ENCODE measurements around the gene SNX11.
"Not testable (repeated sequence)": the region's sequence is repeated elsewhere in the genome, so short reads cannot be mapped to it uniquely, and the experiment has no call there.

SNX11 gene, protein sequence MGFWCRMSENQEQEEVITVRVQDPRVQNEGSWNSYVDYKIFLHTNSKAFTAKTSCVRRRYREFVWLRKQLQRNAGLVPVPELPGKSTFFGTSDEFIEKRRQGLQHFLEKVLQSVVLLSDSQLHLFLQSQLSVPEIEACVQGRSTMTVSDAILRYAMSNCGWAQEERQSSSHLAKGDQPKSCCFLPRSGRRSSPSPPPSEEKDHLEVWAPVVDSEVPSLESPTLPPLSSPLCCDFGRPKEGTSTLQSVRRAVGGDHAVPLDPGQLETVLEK

DNA sequence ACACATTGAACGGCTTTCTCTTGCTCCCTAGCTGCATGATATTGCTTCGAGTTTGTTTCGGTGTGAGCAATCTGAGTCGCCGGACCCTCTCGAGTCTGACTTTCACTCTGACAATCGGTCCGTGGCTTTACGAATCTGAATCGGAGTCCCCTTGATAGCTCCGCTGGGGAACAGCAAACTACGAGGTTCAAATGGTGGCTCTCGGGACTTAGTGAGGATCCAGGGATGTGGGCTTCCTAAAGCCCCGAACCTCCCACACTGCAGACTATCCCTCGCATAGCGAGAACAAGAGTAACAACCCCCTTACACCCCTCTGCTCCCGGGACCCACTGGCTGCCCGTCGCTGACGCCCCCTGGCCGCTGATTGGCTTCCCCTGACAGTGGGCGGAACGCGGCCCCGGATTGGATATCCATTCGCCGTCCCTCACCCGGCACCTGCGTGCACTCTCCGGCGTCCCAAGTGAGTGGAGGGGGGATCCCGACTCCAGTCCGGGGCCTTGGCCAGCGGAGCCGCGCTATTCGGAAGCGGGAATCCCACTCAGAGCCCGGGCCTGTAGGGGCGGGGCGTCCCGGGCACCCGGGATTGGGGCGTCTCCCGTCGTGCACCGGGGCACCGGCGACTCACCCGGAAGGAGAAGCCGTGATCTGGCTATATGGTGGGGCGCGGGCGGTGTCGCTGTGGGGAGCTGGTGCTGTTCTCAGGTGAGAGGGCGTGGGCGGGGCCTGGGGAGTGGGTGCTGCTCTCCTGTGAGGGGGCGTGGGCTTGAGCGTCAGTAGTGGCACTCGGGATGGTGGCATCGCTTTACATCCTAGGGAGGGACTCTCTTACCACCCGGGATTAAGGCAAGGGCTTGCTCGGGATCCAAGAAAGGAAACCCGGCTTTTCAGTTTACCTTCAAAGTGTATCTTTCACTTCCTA lies at the start of gene SNX11:
SNX11 (plus strand) TSS at position 630 of the 919 bp plus-strand sequence. CDS start 4,278 bp downstream, outside the sequence.
- no peaks in the 10 kb centered on the region for H3K36me3 ChIP-seq (ENCODE audit: insufficient read depth, low read length)
- H3K27me3 ChIP-seq (ENCODE audit: insufficient read depth, low read length): no peaks in the 10 kb centered on the region
- peak within 1 kb of the TSS; percentile 42; the same call in 1 of the 2 replicates for H3K27ac ChIP-seq (ENCODE audit: low read depth, low read length)
- H3K4me3 ChIP-seq (ENCODE audit: low read depth, low read length): peak within 1 kb of the TSS; percentile 94
- H2AFZ ChIP-seq (ENCODE audit: low read length, unreplicated experiment): peak within 1 kb of the TSS; percentile 100
- H3K79me2 ChIP-seq (ENCODE audit: control insufficient read depth, insufficient read depth, low read length, unreplicated experiment): peaks cover 42% of the 10 kb centered on the region
- H3K4me1 ChIP-seq (ENCODE audit: control insufficient read depth, insufficient read depth, low read length, unreplicated experiment): peaks cover 7% of the 10 kb centered on the region

- no peaks in the 10 kb centered on the region for H3K27me3 ChIP-seq (ENCODE audit: insufficient read depth, low read length)
- H3K27ac ChIP-seq (ENCODE audit: low read depth, low read length): no peak overlapping the region
- peaks cover 35% of the 10 kb centered on the region; the same call in 1 of the 2 replicates for H3K36me3 ChIP-seq (ENCODE audit: insufficient read depth, low read length)
- H3K4me1 ChIP-seq (ENCODE audit: control insufficient read depth, insufficient read depth, low read length, unreplicated experiment): peaks cover 38% of the 10 kb centered on the region
- H3K79me2 ChIP-seq (ENCODE audit: control insufficient read depth, insufficient read depth, low read length, unreplicated experiment): peaks cover 30% of the 10 kb centered on the region
- no peak overlapping the region for H2AFZ ChIP-seq (ENCODE audit: low read length, unreplicated experiment)
- no peak overlapping the region for H3K4me3 ChIP-seq (ENCODE audit: low read depth, low read length)
Measured at GRCh38 chr17:48058393-48059124, 49.0 kb upstream of the SNX11 start.

DNA sequence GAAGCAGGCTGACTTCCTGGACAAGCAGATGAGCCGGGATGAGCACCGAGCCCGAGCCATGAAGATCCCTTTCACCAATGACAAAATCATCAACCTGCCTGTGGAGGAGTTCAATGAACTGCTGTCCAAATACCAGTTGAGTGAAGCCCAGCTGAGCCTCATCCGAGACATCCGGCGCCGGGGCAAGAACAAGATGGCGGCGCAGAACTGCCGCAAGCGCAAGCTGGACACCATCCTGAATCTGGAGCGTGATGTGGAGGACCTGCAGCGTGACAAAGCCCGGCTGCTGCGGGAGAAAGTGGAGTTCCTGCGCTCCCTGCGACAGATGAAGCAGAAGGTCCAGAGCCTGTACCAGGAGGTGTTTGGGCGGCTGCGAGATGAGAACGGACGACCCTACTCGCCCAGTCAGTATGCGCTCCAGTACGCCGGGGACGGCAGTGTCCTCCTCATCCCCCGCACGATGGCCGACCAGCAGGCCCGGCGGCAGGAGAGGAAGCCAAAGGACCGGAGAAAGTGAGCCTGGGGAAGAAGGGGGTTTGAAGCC lies 48.4 kb upstream of the SNX11 start:
- no peak overlapping the region for H3K27ac ChIP-seq (ENCODE audit: low read depth, low read length)
- H3K27me3 ChIP-seq (ENCODE audit: insufficient read depth, low read length): no peaks in the 10 kb centered on the region
- H2AFZ ChIP-seq (ENCODE audit: low read length, unreplicated experiment): no peak overlapping the region
- no peak overlapping the region for H3K4me3 ChIP-seq (ENCODE audit: low read depth, low read length)
- peaks cover 35% of the 10 kb centered on the region; the same call in 1 of the 2 replicates for H3K36me3 ChIP-seq (ENCODE audit: insufficient read depth, low read length)
- peaks cover 32% of the 10 kb centered on the region for H3K4me1 ChIP-seq (ENCODE audit: control insufficient read depth, insufficient read depth, low read length, unreplicated experiment)
- peaks cover 23% of the 10 kb centered on the region for H3K79me2 ChIP-seq (ENCODE audit: control insufficient read depth, insufficient read depth, low read length, unreplicated experiment)

DNA sequence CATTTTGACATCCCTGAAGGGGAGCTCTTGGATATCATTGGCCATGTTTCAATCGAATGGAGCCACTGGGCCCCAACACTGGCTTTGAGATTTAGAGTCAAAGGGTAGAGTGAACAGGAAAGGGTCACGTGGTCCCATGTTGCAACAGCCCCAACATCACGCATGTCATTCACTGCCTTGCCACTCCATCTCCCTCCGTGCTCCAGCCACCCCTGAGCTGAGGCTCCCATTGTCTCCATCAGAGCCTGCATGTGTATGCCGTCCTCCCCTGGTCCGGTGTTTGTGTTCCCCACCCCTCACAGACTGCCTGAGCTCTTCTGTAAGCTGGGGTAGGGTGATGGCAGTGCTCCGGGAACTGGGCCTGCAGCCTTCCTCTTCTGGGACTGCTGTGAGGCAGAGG lies 47.3 kb upstream of the SNX11 start:
- H3K79me2 ChIP-seq (ENCODE audit: control insufficient read depth, insufficient read depth, low read length, unreplicated experiment): peaks cover 13% of the 10 kb centered on the region
- no peak overlapping the region for H3K4me3 ChIP-seq (ENCODE audit: low read depth, low read length)
- no peaks in the 10 kb centered on the region for H3K27me3 ChIP-seq (ENCODE audit: insufficient read depth, low read length)
- H2AFZ ChIP-seq (ENCODE audit: low read length, unreplicated experiment): no peak overlapping the region
- peak overlapping the region; percentile 41 for H3K27ac ChIP-seq (ENCODE audit: low read depth, low read length)
- H3K4me1 ChIP-seq (ENCODE audit: control insufficient read depth, insufficient read depth, low read length, unreplicated experiment): peaks cover 23% of the 10 kb centered on the region
- H3K36me3 ChIP-seq (ENCODE audit: insufficient read depth, low read length): peaks cover 42% of the 10 kb centered on the region; the same call in 1 of the 2 replicates

- Histone ChIP-seq H2AFZ (ENCODE audit: low read length, unreplicated experiment) (no peak overlapping the region), H3K36me3 (ENCODE audit: insufficient read depth, low read length) (peaks cover 45% of the 10 kb centered on the region)
Measured at GRCh38 chr17:48062273-48062672, 45.3 kb upstream of the SNX11 start.

GRCh38 chr17:48064638-48065037 lies 42.9 kb upstream of the SNX11 start:
- Histone ChIP-seq H3K27ac (ENCODE audit: low read depth, low read length) (no peak overlapping the region), H3K79me2 (ENCODE audit: control insufficient read depth, insufficient read depth, low read length, unreplicated experiment) (peaks cover 6% of the 10 kb centered on the region), H3K4me1 (ENCODE audit: control insufficient read depth, insufficient read depth, low read length, unreplicated experiment) (peaks cover 35% of the 10 kb centered on the region), H2AFZ (ENCODE audit: low read length, unreplicated experiment) (no peak overlapping the region), H3K27me3 (ENCODE audit: insufficient read depth, low read length) (no peaks in the 10 kb centered on the region), H3K36me3 (ENCODE audit: insufficient read depth, low read length) (peaks cover 36% of the 10 kb centered on the region), H3K4me3 (ENCODE audit: low read depth, low read length) (no peak overlapping the region)

More at GRCh38 chr17:48062273-48062672, 45.3 kb upstream of the SNX11 start:
- no peak overlapping the region for H3K27ac ChIP-seq (ENCODE audit: low read depth, low read length)
- H3K27me3 ChIP-seq (ENCODE audit: insufficient read depth, low read length): no peaks in the 10 kb centered on the region
- H3K4me1 ChIP-seq (ENCODE audit: control insufficient read depth, insufficient read depth, low read length, unreplicated experiment): peaks cover 21% of the 10 kb centered on the region
- H3K79me2 ChIP-seq (ENCODE audit: control insufficient read depth, insufficient read depth, low read length, unreplicated experiment): peaks cover 11% of the 10 kb centered on the region
- no peak overlapping the region for H3K4me3 ChIP-seq (ENCODE audit: low read depth, low read length)

GRCh38 chr17:48066192-48066591 lies 41.4 kb upstream of the SNX11 start:
- Histone ChIP-seq H3K79me2 (ENCODE audit: control insufficient read depth, insufficient read depth, low read length, unreplicated experiment) (peaks cover 6% of the 10 kb centered on the region), H3K4me1 (ENCODE audit: control insufficient read depth, insufficient read depth, low read length, unreplicated experiment) (peaks cover 27% of the 10 kb centered on the region), H3K27me3 (ENCODE audit: insufficient read depth, low read length) (no peaks in the 10 kb centered on the region), H3K36me3 (ENCODE audit: insufficient read depth, low read length) (peaks cover 34% of the 10 kb centered on the region), H2AFZ (ENCODE audit: low read length, unreplicated experiment) (no peak overlapping the region), H3K27ac (ENCODE audit: low read depth, low read length) (0 out of 2 replicates have a peak overlapping the region, but pooled peaks have one; percentile 36), H3K4me3 (ENCODE audit: low read depth, low read length) (no peak overlapping the region)

DNA sequence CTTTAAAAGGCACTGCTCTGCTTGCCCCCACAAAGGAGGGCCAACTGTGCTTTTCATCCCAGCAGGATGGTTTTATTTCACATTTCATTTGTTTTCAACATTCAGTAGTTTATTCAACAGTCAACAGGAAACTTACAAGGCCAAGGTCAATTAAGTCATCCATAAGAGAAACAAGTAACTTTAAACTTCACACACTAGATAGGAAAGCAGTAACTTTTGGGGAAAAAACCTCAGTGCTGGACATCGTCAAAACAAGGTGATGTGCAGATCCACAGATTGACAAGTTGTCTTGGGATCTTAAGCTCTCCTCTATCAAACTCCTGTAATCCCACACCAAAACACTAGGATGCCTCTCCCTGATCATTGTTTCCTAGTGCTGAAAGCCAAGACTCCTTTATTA lies 40.9 kb upstream of the SNX11 start:
- H3K79me2 ChIP-seq (ENCODE audit: control insufficient read depth, insufficient read depth, low read length, unreplicated experiment): peaks cover 6% of the 10 kb centered on the region
- no peak overlapping the region for H2AFZ ChIP-seq (ENCODE audit: low read length, unreplicated experiment)
- peak overlapping the region; percentile 36 for H3K27ac ChIP-seq (ENCODE audit: low read depth, low read length)
- no peak overlapping the region for H3K4me3 ChIP-seq (ENCODE audit: low read depth, low read length)
- no peaks in the 10 kb centered on the region for H3K27me3 ChIP-seq (ENCODE audit: insufficient read depth, low read length)
- peaks cover 25% of the 10 kb centered on the region for H3K4me1 ChIP-seq (ENCODE audit: control insufficient read depth, insufficient read depth, low read length, unreplicated experiment)
- H3K36me3 ChIP-seq (ENCODE audit: insufficient read depth, low read length): peaks cover 37% of the 10 kb centered on the region

DNA sequence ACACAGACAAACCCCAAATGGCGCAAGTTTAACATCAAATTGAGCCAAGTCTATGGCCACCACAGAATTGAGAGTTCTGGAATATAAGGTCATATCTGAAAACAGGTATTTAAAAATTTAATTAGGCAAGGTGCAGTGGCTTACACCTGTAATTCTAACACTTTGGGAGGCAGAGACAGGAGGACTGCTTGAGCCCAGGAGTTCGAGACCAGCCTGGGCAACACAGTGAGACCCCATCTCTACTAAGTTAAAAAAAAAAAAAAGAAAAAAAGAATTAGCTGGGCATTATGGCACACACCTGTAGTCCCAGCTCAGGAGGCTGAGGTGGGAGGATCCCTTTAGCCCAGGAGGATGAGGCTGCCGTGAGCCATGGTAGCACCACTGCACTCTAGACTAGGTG lies 40.3 kb upstream of the SNX11 start:
- peaks cover 25% of the 10 kb centered on the region for H3K4me1 ChIP-seq (ENCODE audit: control insufficient read depth, insufficient read depth, low read length, unreplicated experiment)
- H3K27ac ChIP-seq (ENCODE audit: low read depth, low read length): no peak overlapping the region
- peaks cover 6% of the 10 kb centered on the region for H3K79me2 ChIP-seq (ENCODE audit: control insufficient read depth, insufficient read depth, low read length, unreplicated experiment)
- no peak overlapping the region for H2AFZ ChIP-seq (ENCODE audit: low read length, unreplicated experiment)
- peaks cover 31% of the 10 kb centered on the region for H3K36me3 ChIP-seq (ENCODE audit: insufficient read depth, low read length)
- H3K27me3 ChIP-seq (ENCODE audit: insufficient read depth, low read length): no peaks in the 10 kb centered on the region
- H3K4me3 ChIP-seq (ENCODE audit: low read depth, low read length): no peak overlapping the region

DNA sequence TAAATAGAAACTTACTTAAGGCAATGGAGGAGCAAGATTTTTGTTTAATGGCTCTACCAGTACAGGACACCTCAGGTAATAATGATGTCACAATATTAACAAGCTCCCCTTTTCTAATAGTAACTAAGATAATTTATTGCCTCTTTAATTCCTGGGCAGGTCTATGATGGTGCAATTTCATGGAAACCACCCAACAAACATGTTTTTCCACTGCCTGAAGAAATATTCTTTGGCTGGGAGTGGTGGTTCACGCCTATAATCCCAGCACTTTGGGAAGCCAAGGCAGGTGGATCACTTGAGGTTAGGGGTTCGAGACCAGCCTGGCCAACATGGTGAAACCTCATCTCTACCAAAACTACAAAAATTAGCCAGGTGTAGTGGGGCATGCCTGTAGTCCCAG lies 39.8 kb upstream of the SNX11 start:
- H3K4me3 ChIP-seq (ENCODE audit: low read depth, low read length): not testable (repeated sequence)
- H3K36me3 ChIP-seq (ENCODE audit: insufficient read depth, low read length): peaks cover 28% of the 10 kb centered on the region
- H3K27ac ChIP-seq (ENCODE audit: low read depth, low read length): peak overlapping the region; percentile 51

More for the DNA sequence above, 39.8 kb upstream of the SNX11 start:
- not testable (repeated sequence) for H3K79me2 ChIP-seq (ENCODE audit: control insufficient read depth, insufficient read depth, low read length, unreplicated experiment); H2AFZ ChIP-seq (ENCODE audit: low read length, unreplicated experiment); H3K27me3 ChIP-seq (ENCODE audit: insufficient read depth, low read length)
- H3K4me1 ChIP-seq (ENCODE audit: control insufficient read depth, insufficient read depth, low read length, unreplicated experiment): peaks cover 25% of the 10 kb centered on the region
